GM19438 (cell line): ENCODE results near the gene TEPSIN.
"Not testable (repeated sequence)": the region's sequence is repeated elsewhere in the genome, so short reads cannot be mapped to it uniquely, and the experiment has no call there.

Source experiments
- ATAC-seq: cut with Tn5 transposase; IDR thresholded peaks from one replicate; pipeline ENCODE4 v1.9.1; 2021; ENCODE audit warnings: low read depth; ENCODE audit not compliant: unreplicated experiment

The TEPSIN gene

DNA sequence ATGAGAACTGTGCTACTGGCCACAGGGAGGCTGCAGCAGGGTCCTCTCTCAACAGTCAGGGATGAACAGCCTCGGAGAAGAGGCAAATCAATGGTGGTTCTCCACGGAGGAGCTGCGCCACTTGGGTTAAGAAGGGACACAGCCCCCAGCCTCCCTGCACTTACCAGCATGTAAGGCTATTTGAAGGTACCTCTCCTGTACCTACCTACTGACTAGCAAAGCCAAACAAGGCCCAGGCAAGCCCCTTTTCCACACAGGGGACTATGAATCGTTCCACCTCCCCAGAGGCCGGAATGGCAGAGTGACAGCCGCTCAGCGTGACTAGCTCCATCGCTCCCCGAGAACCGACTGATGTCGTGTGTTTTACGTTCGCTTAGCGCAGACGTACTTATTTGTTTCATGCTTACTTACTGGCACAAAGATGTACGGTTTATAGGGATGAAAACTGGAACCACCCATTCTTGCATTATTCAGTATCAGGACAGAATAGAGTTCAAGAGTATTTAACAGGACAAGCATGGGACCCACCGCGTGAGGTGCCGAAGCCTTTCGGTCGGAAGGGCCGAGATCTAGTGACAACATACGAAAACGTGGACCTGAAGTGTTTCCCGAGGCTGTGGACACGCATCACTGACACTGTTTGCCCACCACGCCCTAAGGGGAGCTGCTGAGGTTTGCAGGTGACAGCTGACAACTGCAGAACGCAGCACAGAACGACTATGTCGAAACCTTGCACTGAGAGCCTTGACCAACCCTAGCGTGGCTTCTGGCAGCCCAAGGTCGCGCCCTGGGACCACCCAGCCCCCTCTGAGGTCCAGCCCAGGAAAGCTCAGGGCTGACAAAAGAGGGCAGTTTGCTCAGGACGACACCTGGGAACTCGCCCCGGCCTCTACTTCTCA, 1.0 kb downstream of the TEPSIN start:
- no peak for ATAC-seq

DNA sequence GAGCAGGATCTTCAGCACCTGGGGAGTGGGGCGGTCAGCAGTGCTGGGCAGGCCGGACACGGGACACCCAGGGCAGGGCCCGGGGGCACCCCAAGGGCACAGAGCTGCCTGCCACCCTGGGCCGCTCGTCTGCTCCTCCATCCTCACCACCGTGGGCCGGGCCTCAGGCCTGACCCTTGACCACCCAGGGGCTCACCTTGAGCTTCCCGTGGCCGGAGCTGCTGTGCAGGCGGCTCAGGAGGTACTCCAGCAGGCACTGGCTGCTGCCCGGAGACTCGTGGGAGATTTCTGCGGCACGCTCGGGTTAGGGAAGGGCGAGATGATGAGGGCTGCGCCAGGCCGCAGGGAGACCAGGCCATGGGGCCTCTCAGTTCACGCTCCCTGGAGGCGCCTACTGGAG, 2.1 kb downstream of the TEPSIN start:
- no peak for ATAC-seq

DNA sequence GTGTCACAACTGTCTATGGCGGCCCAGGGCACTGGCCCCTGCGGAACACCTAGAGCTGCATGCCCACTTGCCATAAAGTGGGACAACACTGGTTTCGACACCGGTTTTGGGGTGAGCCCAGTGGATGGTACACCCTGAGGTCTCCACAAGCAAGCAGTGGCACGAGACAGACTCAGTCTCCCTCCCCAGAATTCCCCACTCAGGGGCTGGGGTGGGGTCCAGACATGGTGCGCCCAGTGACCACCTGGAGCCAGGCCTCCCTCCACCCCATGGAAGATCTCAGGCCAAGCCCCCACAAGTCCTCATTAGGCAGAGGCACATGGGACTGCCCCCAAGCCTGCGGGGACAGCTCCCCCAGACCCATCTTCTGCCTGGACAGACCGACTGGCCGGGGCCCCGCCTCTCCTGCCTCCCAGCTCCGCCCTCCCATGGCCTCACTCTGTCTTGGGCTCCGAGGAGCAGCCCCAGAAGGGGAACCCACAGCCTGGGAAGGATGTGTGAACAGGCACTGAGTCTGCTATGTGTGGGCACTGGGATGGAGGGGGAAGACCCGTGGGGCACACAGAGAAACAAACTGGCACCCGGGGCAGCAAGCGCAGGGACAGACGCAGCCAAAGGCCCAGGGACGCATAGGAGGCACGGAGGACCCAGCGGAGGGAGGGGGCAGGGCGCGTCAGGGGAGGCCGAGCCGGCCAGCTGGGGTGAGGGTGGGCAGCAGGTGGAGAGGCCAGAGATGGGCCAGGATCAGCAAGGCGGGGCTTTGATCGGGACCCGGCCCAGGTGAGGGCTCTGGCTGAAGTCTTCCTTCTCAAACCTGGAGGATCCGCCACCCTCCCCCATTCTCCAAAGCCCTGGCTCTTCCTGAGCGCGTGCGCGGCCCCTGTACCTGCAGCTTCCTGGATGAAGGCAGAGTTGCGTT, 2.8 kb downstream of the TEPSIN start:
- ATAC-seq, result no peak

DNA sequence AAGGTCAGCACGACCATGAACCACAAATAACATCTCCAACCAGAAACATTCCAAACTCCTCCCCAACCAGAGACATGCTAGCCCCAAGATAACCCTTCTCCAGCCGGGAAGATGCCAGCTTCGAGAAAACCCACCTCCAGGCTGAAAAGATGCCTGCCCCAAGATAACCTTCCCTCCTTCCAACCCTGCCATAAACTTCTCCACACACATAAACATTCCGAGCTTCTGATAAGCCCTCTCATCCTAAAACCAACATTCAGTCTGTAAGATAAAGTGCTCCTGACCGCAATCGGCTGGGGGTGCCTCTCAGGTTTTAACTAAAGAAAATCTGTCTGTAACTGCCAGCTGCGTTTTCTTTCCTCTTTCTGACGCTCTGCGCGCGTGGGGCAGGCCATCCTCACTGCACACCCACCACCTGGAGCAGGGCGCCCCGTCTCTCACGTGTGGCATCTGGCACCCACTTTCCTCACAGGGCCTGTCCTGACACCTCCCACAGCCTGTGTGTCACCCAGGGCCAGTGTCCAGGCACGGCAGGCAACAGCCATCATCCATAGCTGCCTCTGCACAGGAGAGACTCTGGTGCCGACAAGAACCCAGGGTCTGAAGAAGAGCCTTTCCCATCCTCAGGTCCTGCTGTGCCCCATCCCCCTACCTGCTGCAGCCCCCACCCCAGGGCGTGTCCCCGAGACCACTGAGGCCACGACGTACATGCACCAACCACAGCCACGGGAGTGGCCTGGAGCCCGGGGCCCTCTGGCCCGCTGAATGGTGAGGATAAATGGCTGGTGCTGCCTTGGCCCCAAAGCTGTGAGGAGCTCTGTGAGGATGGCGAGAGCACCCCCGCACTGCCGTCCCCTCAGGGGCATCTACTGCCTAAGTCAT, 3.7 kb downstream of the TEPSIN start:
- no peak for ATAC-seq

- no peak for ATAC-seq
Measured at GRCh38 chr17:81234506-81234855, 4.4 kb downstream of the TEPSIN start.

DNA sequence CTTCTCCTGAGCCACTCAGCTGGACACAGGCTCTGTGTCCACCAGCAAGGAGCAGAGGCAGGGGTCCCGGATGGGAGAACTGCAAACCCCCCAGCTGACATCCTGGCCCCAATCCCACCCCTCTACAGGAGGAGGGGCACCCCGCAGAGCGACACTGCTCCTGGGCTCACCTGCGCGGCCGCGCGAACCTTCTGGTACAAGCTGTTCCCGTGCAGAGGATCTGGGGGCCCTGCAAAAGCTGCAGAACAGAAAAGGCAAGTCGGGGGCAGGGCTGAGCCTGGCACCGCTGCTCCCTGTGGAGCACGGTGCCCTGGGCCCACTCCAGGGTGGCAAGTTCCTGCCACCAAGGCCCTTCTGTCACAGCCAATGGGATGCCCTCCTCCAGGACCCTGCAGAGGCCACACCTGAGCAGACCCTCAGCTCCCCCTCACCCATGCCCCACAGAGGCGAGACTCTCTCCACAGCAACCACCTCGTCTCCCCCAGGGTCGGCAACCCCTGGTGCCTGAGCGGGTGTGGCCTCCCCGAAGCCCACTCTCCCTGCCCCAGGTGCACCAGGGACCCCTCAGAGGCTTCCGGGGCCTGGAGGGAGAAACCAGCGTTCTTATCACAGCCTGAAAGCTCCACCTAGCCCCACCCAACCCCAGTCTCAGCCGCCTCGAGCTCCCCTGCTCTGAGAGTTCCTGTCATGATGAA, 4.9 kb downstream of the TEPSIN start:
- ATAC-seq, result no peak

DNA sequence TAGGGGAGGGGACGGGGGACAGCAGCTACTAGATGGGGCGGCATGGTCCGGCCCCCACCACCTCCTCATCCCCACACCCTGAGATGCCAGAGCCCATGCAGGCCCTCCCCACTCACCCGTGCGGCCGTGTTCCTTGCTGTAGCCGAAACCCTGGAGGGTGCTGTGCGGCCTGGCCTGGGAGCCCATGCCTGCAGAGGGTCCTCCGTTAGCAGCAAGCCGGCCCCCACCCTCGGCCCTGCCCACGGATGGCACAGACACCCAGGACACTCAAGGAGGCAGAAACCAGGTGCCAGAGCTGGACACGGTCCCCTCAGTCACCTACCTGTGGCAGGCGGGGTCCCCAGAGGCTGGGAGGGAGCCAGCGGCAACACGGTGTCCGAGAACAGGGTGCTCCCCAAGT, 5.5 kb downstream of the TEPSIN start:
- ATAC-seq, result no peak

- no peak for ATAC-seq
Measured at GRCh38 chr17:81232616-81233241, 6.1 kb downstream of the TEPSIN start.

DNA sequence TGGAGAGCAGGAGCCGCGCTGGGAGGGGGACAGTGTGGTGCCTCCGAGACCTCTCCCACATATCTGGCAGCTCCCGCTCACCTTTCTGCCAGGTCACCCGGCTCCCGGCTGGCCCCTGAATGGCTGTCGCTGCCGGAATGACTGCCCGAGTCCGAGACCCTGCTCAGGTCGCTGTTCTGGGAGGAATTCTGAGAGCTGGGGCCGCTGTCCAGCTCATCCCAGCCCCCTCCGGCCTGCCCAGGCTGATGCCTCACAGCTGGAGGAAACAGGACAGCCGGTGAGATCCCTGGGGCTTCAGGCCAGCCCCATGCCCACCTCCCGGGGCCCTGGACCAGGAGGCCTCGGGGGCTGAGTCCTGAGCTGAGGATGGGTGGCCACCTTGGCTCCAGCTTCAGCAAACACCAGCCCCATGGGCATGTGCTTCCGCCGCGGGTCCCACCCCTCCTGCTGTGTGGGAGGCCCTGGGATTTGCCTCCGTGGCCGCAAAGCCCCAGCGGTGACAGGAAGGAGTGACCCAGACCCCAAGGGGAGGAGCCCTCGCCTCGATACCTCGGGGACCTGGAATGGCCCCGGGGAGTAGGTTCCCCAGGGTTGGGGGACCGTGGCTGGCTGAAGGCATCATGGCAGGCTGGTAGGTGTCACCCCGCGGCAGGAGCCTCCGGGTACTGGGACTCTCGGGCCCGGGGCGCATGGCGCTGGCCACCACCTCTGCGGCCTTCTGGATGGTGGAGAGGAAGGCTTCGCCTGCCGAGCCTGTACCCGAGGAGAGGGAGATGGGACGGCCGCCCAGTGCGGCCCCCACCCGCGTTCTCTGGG, 6.9 kb downstream of the TEPSIN start:
- no peak for ATAC-seq

DNA sequence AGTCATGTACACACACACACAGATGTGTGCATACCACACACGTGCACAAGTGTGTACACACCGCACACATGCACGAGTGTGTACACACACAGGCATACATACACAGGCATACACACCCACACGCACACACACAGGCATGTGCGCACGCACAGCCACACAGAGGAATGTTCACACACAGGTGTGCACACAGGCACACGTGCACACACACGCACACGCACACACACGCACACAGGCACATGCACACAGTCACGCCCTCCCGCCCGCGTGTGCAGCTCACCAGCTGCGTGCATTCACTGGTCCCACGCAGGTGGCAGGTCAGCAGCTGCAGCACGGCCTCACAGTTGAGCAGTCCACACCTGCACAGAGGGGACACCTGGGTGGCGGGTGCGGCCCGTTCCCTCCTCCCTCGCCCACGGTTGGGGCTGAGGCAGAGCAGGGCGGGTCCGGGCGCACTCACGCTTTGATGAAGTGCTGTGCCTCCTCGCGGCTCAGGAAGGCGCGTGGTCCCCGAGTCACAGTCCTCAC, 7.7 kb downstream of the TEPSIN start:
- no peak for ATAC-seq

GRCh38 chr17:81230043-81230820, 8.6 kb downstream of the TEPSIN start:
- no peak for ATAC-seq

GRCh38 chr17:81229666-81229920, 9.3 kb downstream of the TEPSIN start:
- no peak for ATAC-seq

DNA sequence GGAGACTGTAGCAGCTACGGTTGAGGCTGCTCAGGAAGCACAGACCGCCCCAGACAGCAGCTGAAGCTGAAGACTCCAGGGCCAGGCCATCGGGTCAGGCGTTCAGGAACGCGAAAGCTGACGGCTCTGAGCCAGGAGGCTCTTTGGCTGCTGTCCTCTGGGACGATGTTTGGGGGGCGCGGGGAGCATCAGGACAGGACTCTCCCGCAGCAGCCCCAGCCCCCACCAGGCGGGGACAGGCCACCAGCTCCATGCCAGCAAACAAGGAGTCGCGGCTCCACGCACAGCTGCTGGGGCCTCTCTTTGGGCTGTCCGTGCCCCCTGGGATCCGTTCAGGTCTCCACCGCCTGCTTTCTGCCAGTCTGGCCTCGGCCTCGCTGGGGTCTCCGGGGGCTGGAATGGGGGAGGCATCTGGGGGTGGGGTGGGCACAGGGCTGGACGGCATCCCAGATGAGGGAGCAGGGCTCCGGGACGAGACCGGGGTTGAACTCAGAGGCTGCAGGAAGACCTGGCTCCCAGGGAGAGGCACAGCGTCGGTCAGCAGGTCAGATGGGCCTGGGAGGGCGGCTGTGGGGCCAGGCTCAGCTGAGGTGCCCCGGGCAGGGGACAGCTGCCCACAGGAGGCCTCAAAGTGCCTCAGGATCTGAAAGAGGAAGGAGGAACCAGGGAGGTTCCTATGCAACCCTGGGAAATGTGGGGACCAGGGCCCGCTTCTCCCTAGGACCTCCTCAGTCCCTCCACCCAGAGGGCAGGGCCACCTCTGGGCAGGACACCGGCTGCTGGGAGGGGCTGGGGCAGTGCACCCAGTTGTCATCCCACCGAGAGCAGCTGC, 9.8 kb downstream of the TEPSIN start:
- ATAC-seq, result no peak

DNA sequence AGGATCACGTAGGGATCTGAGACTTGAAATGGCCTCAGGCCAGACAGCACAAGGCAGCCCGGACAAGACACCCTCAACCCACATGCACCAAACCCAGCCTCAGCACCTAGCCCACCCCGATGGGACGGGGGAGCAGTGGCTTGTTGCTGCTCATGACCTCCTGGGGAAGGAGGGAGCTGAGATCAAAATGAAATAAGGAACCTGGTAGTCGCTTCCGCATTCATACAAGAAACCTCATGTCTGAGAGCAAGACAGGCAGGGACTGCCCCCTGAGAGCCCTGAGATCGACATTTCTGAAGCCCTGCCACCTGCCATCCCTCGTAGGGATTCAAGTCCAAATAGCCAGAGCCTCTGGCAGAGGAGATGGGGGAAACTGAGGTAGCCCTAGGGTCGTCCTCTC, 10.4 kb downstream of the TEPSIN start:
- no peak for ATAC-seq

DNA sequence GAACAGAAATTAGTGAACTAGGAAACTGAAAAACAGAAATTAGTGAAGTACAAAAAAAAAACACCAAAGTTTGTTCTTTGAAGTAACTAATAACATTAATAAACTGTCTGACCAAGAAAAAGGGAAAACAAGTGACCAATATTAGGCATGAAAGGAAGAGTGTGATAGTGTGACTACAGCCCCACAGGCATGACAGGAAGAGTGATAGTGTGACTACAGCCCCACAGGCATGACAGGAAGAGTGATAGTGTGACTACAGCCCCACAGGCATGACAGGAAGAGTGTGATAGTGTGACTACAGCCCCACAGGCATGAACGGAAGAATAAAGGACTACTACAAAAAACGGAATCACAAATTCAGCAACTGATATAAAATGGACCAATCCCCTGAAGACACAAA, 11.2 kb downstream of the TEPSIN start:
- not testable (repeated sequence) for ATAC-seq

GRCh38 chr17:81223762-81224130, 15.1 kb downstream of the TEPSIN start:
- no peak for ATAC-seq
